Esophagus squamous epithelium (tissue), 4 donors: ENCODE data around the gene ABCB1.

ENCODE experiments used
- CTCF ChIP-seq, 6 experiments: fragments of 450-650 bp in 4 of 6; fragments of 200-600 bp in 2 of 6; sonication (generic) in 2 of 6; IDR thresholded peaks; one replicate each; pipeline ENCODE4 v1.5.1; 2016 to 2019; ENCODE audit warnings: antibody characterized with exemption in 6 of 6, mild to moderate bottlenecking in 4 of 6, moderate library complexity in 4 of 6
- POLR2A ChIP-seq, 4 donors: fragments of 450-650 bp; IDR thresholded peaks; one replicate each; pipeline ENCODE4 v1.6.1; 2017; ENCODE audit warnings: antibody characterized with exemption in 4 of 4, mild to moderate bottlenecking in 4 of 4, moderate library complexity in 3 of 4

- TF ChIP-seq POLR2A (IDR thresholded peaks at IDR 0.05) (no peak), CTCF (IDR thresholded peaks at IDR 0.05) (no peak)
These were observed 11.1 kb downstream of the ABCB1 start for GRCh38 chr7:87589631-87590030.
